ENCODE measurements around the gene R3HCC1L.

R3HCC1L gene

DNA sequence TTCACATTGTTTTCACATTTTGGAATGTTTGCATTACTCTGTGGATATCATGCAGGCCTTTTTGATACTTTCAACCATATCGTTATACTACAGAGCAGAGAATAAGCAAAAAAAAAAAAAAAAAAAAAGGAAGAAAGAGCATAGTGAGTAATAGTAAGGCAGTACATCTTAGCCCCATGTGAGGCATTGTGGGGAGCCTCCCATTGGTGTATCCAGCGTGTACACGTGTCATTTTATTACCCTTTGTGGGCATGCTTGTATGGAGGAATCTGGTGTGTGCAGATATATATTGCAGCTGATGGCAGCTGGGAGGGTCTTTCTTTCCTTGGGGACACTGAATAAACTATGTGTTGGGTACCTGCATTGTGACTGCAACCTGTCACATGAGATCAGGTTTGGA is 19.6 kb downstream of the R3HCC1L start:
- no peak for DNase-seq
- no peaks in the 10 kb centered on the region for H3K4me1 ChIP-seq (ENCODE audit: control extremely low read depth in 1 of 4, control insufficient read depth in 4 of 4, insufficient read depth in 4 of 4, low read length in 3 of 4)
- no peaks in the 10 kb centered on the region for H3K27me3 ChIP-seq (replicated peaks in 2 of 5; ENCODE audit: control insufficient read depth in 4 of 5, insufficient read depth in 5 of 5, low read length in 4 of 5)
- H3K27ac ChIP-seq (ENCODE audit: insufficient read depth in 1 of 2, low read depth in 1 of 2, low read length in 2 of 2, poor library complexity in 1 of 2, severe bottlenecking in 2 of 2) = no peak overlapping the region
- peaks cover 2 to 24% (median 12%) of the 10 kb centered on the region in 5 experiments for H3K9me3 ChIP-seq (ENCODE audit: control extremely low read depth in 1 of 5, control insufficient read depth in 4 of 5, insufficient read depth in 2 of 5, low read depth in 1 of 5, low read length in 4 of 5)
- POLR2A ChIA-PET = no interaction called here
- WGBS (ENCODE audit: insufficient coverage) = 90% methylated on average over 2 of the region's 3 CpGs
- CTCF ChIA-PET = interaction anchor here (0.5 to 1.5 kb wide), 2 partner anchors 15 to 30 kb away, joined by 3 read pairs; no protein-coding TSS in a partner anchor
- H3K4me3 ChIP-seq (ENCODE audit: control insufficient read depth in 1 of 7, extremely low read depth in 1 of 7, insufficient read depth in 4 of 7, low read depth in 2 of 7, low read length in 6 of 7) = no peak overlapping the region
- H3K36me3 ChIP-seq (ENCODE audit: control insufficient read depth in 4 of 4, insufficient read depth in 4 of 4, low read length in 3 of 4) = peaks cover 7 to 23% (median 13%) of the 10 kb centered on the region in 4 experiments

DNA sequence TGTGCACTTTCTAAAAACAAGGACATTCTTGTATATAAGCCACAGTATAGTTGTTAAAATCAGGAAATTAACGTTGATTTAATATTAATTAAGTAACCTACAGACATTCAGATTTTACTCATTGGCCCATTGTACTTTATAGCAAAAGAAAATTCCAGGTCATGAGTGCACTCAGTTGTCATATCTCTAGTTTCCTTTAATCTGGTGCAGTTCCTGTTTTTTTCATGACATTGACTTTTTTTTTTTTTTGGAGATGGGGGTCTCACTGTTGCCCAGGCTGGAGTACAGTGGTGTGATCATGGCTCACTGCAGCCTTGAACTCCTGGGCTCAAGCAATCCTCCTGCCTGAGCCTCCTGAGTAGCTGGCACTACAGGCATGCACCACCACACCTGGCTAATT is 24.1 kb downstream of the R3HCC1L start:
- H3K36me3 ChIP-seq (ENCODE audit: control insufficient read depth in 4 of 4, insufficient read depth in 4 of 4, low read length in 3 of 4) = peaks cover 3 to 11% (median 6%) of the 10 kb centered on the region in 4 experiments
- H3K4me3 ChIP-seq (ENCODE audit: control insufficient read depth in 1 of 7, extremely low read depth in 1 of 7, insufficient read depth in 4 of 7, low read depth in 2 of 7, low read length in 6 of 7) = no peak overlapping the region
- no CpG with 5 or more reads among the region's 1 CpG for WGBS (ENCODE audit: insufficient coverage)
- no peak overlapping the region for H3K27ac ChIP-seq (ENCODE audit: insufficient read depth in 1 of 2, low read depth in 1 of 2, low read length in 2 of 2, poor library complexity in 1 of 2, severe bottlenecking in 2 of 2)
- no peaks in the 10 kb centered on the region for H3K4me1 ChIP-seq (ENCODE audit: control extremely low read depth in 1 of 4, control insufficient read depth in 4 of 4, insufficient read depth in 4 of 4, low read length in 3 of 4)
- H3K27me3 ChIP-seq (replicated peaks in 2 of 5; ENCODE audit: control insufficient read depth in 4 of 5, insufficient read depth in 5 of 5, low read length in 4 of 5) = no peaks in the 10 kb centered on the region
- ChIA-PET POLR2A (no interaction called here), CTCF (interaction anchor here (1.7 to 2.9 kb wide), 2 partner anchors 11 to 13 kb away, joined by 4 to 9 read pairs; no protein-coding TSS in a partner anchor)
- DNase-seq = no peak
- H3K9me3 ChIP-seq (ENCODE audit: control extremely low read depth in 1 of 5, control insufficient read depth in 4 of 5, insufficient read depth in 2 of 5, low read depth in 1 of 5, low read length in 4 of 5) = no peaks in the 10 kb centered on the region

DNA sequence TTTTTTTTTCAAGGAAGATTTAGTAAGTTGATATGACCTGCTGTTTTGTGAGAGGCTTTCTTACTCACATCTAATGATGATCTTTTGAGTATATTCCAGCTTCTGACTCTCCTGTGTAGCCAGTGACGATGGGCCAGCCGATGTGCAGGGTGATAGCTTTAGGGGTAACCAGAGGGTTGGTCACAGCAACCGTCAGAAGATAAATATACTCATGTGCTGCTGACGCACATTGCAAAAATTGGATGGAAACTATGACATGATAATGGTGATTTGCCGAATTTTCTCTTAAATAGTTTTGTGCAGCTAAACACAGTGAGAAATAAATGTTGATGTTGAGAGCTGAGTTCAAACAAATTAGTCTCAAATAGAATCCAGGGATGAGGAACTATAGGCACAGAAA is 29.5 kb downstream of the R3HCC1L start:
- no peak overlapping the region for H3K4me3 ChIP-seq (ENCODE audit: control insufficient read depth in 1 of 7, extremely low read depth in 1 of 7, insufficient read depth in 4 of 7, low read depth in 2 of 7, low read length in 6 of 7)
- ChIA-PET POLR2A (no interaction called here), CTCF (interaction anchor here (1.1 kb wide), 1 partner anchor 145 kb away, joined by 3 read pairs; no protein-coding TSS in a partner anchor)
- 100% methylated on average over 5 of the region's 5 CpGs for WGBS (ENCODE audit: insufficient coverage)
- DNase-seq = no peak
- H3K27me3 ChIP-seq (replicated peaks in 2 of 5; ENCODE audit: control insufficient read depth in 4 of 5, insufficient read depth in 5 of 5, low read length in 4 of 5) = no peaks in the 10 kb centered on the region
- H3K36me3 ChIP-seq (ENCODE audit: control insufficient read depth in 4 of 4, insufficient read depth in 4 of 4, low read length in 3 of 4) = peaks cover 8 to 19% (median 13%) of the 10 kb centered on the region in 4 experiments
- H3K9me3 ChIP-seq (ENCODE audit: control extremely low read depth in 1 of 5, control insufficient read depth in 4 of 5, insufficient read depth in 2 of 5, low read depth in 1 of 5, low read length in 4 of 5) = no peaks in the 10 kb centered on the region
- peaks cover 0 to 5% (median 1%) of the 10 kb centered on the region in 4 experiments for H3K4me1 ChIP-seq (ENCODE audit: control extremely low read depth in 1 of 4, control insufficient read depth in 4 of 4, insufficient read depth in 4 of 4, low read length in 3 of 4)
- no peak overlapping the region for H3K27ac ChIP-seq (ENCODE audit: insufficient read depth in 1 of 2, low read depth in 1 of 2, low read length in 2 of 2, poor library complexity in 1 of 2, severe bottlenecking in 2 of 2)

DNA sequence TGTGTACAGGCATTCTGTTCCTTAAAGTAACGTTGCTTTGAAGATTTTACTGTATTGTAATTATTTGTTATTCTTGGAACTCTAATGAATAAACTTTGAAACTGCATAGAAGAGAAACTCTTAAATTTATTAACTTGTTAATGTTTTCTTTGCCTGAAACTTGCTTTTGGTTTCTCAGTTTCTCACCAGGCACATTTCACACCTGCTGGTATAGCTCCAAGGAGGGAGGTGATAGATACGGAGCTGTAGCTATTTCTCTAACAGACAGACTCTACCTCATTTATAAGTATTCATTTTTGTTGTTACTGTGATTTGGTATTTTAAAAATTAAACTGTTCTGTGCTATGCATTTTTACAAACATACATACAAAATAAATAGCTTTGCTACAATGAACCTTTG is 32.7 kb downstream of the R3HCC1L start:
- Histone ChIP-seq H3K27ac (ENCODE audit: insufficient read depth in 1 of 2, low read depth in 1 of 2, low read length in 2 of 2, poor library complexity in 1 of 2, severe bottlenecking in 2 of 2) (no peak overlapping the region), H3K9me3 (ENCODE audit: control extremely low read depth in 1 of 5, control insufficient read depth in 4 of 5, insufficient read depth in 2 of 5, low read depth in 1 of 5, low read length in 4 of 5) (no peaks in the 10 kb centered on the region), H3K4me1 (ENCODE audit: control extremely low read depth in 1 of 4, control insufficient read depth in 4 of 4, insufficient read depth in 4 of 4, low read length in 3 of 4) (peaks cover 0 to 6% (median 1%) of the 10 kb centered on the region in 4 experiments), H3K36me3 (ENCODE audit: control insufficient read depth in 4 of 4, insufficient read depth in 4 of 4, low read length in 3 of 4) (peaks cover 10 to 16% (median 15%) of the 10 kb centered on the region in 4 experiments), H3K4me3 (ENCODE audit: control insufficient read depth in 1 of 7, extremely low read depth in 1 of 7, insufficient read depth in 4 of 7, low read depth in 2 of 7, low read length in 6 of 7) (no peak overlapping the region), H3K27me3 (replicated peaks in 2 of 5; ENCODE audit: control insufficient read depth in 4 of 5, insufficient read depth in 5 of 5, low read length in 4 of 5) (no peaks in the 10 kb centered on the region)
- DNase-seq = no peak
- 80% methylated on average over 1 of the region's 2 CpGs for WGBS (ENCODE audit: insufficient coverage)
- POLR2A ChIA-PET = no interaction called here
- CTCF ChIA-PET = interaction anchor here (1.2 to 5.4 kb wide), 2 partner anchors 12 to 142 kb away, joined by 4 to 36 read pairs; no protein-coding TSS in a partner anchor

DNA sequence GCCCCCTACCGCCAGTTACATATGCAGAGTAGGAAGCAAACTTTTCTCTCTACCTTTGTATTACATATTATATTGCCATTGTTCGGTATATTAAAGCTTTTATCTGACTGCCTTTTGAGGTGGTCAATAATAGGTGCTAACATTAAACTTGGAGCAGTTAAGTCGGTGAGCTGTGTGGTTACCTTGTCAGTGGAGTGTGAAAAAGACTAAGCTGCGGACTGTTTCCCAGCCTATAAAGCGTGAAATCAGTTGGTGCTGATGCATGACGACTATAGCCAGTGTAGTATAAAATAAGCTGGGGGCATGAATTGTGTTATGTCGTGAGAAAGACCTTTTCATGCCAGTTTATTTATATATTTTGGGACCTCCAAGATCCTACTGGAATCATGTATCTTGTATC is 33.7 kb downstream of the R3HCC1L start:
- no peak overlapping the region for H3K27ac ChIP-seq (ENCODE audit: insufficient read depth in 1 of 2, low read depth in 1 of 2, low read length in 2 of 2, poor library complexity in 1 of 2, severe bottlenecking in 2 of 2)
- 100% methylated on average over 4 of the region's 7 CpGs for WGBS (ENCODE audit: insufficient coverage)
- H3K9me3 ChIP-seq (ENCODE audit: control extremely low read depth in 1 of 5, control insufficient read depth in 4 of 5, insufficient read depth in 2 of 5, low read depth in 1 of 5, low read length in 4 of 5) = no peaks in the 10 kb centered on the region
- H3K4me3 ChIP-seq (ENCODE audit: control insufficient read depth in 1 of 7, extremely low read depth in 1 of 7, insufficient read depth in 4 of 7, low read depth in 2 of 7, low read length in 6 of 7) = no peak overlapping the region
- CTCF ChIA-PET = interaction anchor here (0.8 to 5.4 kb wide), 6 partner anchors 9 to 278 kb away, joined by 3 to 36 read pairs (median 6); no protein-coding TSS in a partner anchor
- no peak for DNase-seq
- no peaks in the 10 kb centered on the region for H3K27me3 ChIP-seq (replicated peaks in 2 of 5; ENCODE audit: control insufficient read depth in 4 of 5, insufficient read depth in 5 of 5, low read length in 4 of 5)
- POLR2A ChIA-PET = no interaction called here
- H3K4me1 ChIP-seq (ENCODE audit: control extremely low read depth in 1 of 4, control insufficient read depth in 4 of 4, insufficient read depth in 4 of 4, low read length in 3 of 4) = peaks cover 0 to 6% (median 1%) of the 10 kb centered on the region in 4 experiments
- H3K36me3 ChIP-seq (ENCODE audit: control insufficient read depth in 4 of 4, insufficient read depth in 4 of 4, low read length in 3 of 4) = peaks cover 10 to 22% (median 16%) of the 10 kb centered on the region in 4 experiments

DNA sequence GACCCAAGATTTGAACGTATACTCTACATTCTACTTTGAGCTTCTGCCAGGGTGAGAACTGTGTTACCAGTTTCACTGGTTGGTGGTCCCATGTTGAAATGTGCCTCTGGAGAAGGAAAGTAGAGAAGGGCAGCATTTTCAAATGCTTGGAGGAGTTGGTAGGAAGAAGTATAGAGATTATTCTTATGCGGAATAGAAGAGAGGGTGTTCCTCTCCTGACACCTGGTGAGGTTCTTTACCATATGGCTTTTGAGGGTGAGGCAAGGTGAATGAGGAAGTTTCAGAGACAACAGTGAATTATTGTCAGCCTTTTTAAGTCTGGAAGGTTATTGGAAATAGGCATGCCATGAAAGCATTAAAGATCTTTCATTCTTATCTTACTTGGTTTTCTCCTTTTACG is 34.3 kb downstream of the R3HCC1L start:
- WGBS (ENCODE audit: insufficient coverage) = 80% methylated on average over 1 of the region's 3 CpGs
- POLR2A ChIA-PET = no interaction called here
- H3K4me3 ChIP-seq (ENCODE audit: control insufficient read depth in 1 of 7, extremely low read depth in 1 of 7, insufficient read depth in 4 of 7, low read depth in 2 of 7, low read length in 6 of 7) = no peak overlapping the region
- no peak for DNase-seq
- H3K4me1 ChIP-seq (ENCODE audit: control extremely low read depth in 1 of 4, control insufficient read depth in 4 of 4, insufficient read depth in 4 of 4, low read length in 3 of 4) = peaks cover 0 to 6% (median 1%) of the 10 kb centered on the region in 4 experiments
- H3K27ac ChIP-seq (ENCODE audit: insufficient read depth in 1 of 2, low read depth in 1 of 2, low read length in 2 of 2, poor library complexity in 1 of 2, severe bottlenecking in 2 of 2) = no peak overlapping the region
- CTCF ChIA-PET = interaction anchor here (1.6 to 5.4 kb wide), 4 partner anchors 10 to 140 kb away, joined by 3 to 36 read pairs (median 10); no protein-coding TSS in a partner anchor
- no peaks in the 10 kb centered on the region for H3K9me3 ChIP-seq (ENCODE audit: control extremely low read depth in 1 of 5, control insufficient read depth in 4 of 5, insufficient read depth in 2 of 5, low read depth in 1 of 5, low read length in 4 of 5)
- H3K27me3 ChIP-seq (replicated peaks in 2 of 5; ENCODE audit: control insufficient read depth in 4 of 5, insufficient read depth in 5 of 5, low read length in 4 of 5) = no peaks in the 10 kb centered on the region
- peaks cover 10 to 28% (median 19%) of the 10 kb centered on the region in 4 experiments for H3K36me3 ChIP-seq (ENCODE audit: control insufficient read depth in 4 of 4, insufficient read depth in 4 of 4, low read length in 3 of 4)

DNA sequence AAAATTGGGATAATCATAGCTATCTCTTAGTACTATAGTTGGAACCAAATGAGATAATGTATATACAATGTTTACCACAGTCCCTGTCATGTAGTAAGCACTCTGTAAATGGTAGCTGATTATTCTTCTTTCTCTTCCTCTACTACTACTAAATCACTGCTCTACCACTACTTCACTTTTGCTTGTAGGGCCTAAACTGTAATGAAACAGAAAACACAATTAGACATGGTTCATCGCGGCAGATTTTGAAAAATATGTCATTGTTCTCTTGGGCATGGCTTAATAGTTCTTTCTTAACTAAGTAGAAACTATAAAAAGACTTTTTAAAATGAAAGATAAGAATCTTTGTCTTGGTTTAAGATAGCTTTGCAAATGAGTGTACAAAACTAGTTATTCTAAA is 34.9 kb downstream of the R3HCC1L start:
- H3K27ac ChIP-seq (ENCODE audit: insufficient read depth in 1 of 2, low read depth in 1 of 2, low read length in 2 of 2, poor library complexity in 1 of 2, severe bottlenecking in 2 of 2) = no peak overlapping the region
- H3K4me1 ChIP-seq (ENCODE audit: control extremely low read depth in 1 of 4, control insufficient read depth in 4 of 4, insufficient read depth in 4 of 4, low read length in 3 of 4) = peaks cover 0 to 6% (median 1%) of the 10 kb centered on the region in 4 experiments
- DNase-seq = no peak
- H3K27me3 ChIP-seq (replicated peaks in 2 of 5; ENCODE audit: control insufficient read depth in 4 of 5, insufficient read depth in 5 of 5, low read length in 4 of 5) = no peaks in the 10 kb centered on the region
- WGBS (ENCODE audit: insufficient coverage) = no CpG with 5 or more reads among the region's 2 CpGs
- POLR2A ChIA-PET = no interaction called here
- CTCF ChIA-PET = interaction anchor here (0.7 to 5.4 kb wide), 6 partner anchors 10 to 143 kb away, joined by 3 to 36 read pairs (median 7); no protein-coding TSS in a partner anchor
- no peak overlapping the region for H3K4me3 ChIP-seq (ENCODE audit: control insufficient read depth in 1 of 7, extremely low read depth in 1 of 7, insufficient read depth in 4 of 7, low read depth in 2 of 7, low read length in 6 of 7)
- no peaks in the 10 kb centered on the region for H3K9me3 ChIP-seq (ENCODE audit: control extremely low read depth in 1 of 5, control insufficient read depth in 4 of 5, insufficient read depth in 2 of 5, low read depth in 1 of 5, low read length in 4 of 5)
- H3K36me3 ChIP-seq (ENCODE audit: control insufficient read depth in 4 of 4, insufficient read depth in 4 of 4, low read length in 3 of 4) = peaks cover 8 to 23% (median 13%) of the 10 kb centered on the region in 4 experiments
